Upper lobe of left lung (tissue), 4 donors: ENCODE measurements around the gene ADORA3.

Source experiments
- POLR2A ChIP-seq, 4 donors: fragments of 450-650 bp; IDR thresholded peaks; one replicate each; pipeline ENCODE4 v1.5.1; 2016 to 2017; ENCODE audit warnings: antibody characterized with exemption in 4 of 4, mild to moderate bottlenecking in 2 of 4
- TF ChIP-seq, protein P1 (sequence below), 6 experiments: fragments of 450-650 bp in 4 of 6; fragments of 200-600 bp in 2 of 6; sonication (generic) in 2 of 6; IDR thresholded peaks; one replicate each; pipeline ENCODE4 v1.5.1; 2016 to 2019; ENCODE audit warnings: antibody characterized with exemption in 6 of 6

DNA sequence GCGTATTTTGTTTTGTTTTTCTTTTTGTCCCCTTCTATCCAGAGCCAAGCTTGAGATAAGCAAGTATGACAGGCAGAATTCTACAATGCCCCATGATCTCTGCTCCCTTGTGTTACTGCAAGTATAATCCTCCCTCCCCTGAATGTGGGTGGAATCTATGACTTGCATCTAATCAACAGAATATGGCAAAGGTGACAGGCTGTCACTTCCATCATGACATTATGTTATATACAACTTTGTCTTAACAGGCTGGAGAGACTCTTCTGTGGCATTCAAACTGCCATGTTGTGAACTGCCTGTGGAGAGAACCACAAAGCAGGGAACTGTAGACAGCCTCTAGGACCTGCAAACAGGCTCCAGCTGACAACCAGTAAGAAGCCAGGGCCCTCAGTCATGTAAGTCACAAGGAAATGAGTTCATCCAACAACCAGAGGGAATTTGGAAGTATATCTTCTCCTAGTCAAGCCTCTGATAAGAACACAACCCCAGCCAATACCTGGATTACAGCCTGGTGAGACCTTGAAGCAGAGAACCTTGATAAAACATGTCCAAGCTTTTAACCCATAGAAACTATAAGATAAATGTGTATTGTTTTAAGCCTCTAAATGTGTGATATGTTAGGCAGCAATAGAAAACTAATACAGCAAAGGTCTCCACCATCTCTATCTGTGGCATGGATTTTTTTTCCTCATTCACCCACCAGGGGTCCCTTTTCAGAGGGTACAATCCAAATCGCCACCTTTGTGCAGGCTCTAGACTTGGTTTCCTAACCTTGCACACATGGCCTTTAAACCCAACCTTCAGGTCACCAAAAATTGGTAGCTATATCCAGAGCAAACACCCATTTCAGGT is 35.3 kb downstream of the ADORA3 start:
- TF ChIP-seq, protein P1, sequence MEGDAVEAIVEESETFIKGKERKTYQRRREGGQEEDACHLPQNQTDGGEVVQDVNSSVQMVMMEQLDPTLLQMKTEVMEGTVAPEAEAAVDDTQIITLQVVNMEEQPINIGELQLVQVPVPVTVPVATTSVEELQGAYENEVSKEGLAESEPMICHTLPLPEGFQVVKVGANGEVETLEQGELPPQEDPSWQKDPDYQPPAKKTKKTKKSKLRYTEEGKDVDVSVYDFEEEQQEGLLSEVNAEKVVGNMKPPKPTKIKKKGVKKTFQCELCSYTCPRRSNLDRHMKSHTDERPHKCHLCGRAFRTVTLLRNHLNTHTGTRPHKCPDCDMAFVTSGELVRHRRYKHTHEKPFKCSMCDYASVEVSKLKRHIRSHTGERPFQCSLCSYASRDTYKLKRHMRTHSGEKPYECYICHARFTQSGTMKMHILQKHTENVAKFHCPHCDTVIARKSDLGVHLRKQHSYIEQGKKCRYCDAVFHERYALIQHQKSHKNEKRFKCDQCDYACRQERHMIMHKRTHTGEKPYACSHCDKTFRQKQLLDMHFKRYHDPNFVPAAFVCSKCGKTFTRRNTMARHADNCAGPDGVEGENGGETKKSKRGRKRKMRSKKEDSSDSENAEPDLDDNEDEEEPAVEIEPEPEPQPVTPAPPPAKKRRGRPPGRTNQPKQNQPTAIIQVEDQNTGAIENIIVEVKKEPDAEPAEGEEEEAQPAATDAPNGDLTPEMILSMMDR (IDR thresholded peaks at IDR 0.05) = no peak
- no peak for TF ChIP-seq POLR2A (IDR thresholded peaks at IDR 0.05)
